Measurements from ENCODE around the gene ARHGAP22.

DNA sequence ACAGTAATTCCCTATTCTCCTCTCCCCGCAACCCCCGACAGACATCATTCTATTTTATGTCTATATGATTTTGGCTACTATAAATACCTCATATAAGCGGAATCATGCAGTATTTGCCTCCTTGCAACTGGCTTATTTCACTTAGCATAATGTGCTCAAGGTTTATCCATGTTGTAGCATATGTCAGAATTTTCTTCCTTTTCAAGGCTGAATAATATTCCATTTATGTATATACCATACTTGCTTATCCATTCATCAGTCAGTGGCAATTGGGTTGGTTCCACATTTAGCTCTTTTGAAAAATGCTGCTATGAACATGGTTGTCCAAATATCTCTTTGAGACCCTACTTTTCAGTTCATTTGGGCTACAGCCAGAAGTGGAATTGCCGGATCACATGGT, 191.9 kb downstream of the ARHGAP22 start:
- no peak for TF ChIP-seq SIN3A (IDR thresholded peaks at IDR 0.05; ENCODE audit: borderline replicate concordance, insufficient read depth, low read length)
- TF ChIP-seq, protein P1, sequence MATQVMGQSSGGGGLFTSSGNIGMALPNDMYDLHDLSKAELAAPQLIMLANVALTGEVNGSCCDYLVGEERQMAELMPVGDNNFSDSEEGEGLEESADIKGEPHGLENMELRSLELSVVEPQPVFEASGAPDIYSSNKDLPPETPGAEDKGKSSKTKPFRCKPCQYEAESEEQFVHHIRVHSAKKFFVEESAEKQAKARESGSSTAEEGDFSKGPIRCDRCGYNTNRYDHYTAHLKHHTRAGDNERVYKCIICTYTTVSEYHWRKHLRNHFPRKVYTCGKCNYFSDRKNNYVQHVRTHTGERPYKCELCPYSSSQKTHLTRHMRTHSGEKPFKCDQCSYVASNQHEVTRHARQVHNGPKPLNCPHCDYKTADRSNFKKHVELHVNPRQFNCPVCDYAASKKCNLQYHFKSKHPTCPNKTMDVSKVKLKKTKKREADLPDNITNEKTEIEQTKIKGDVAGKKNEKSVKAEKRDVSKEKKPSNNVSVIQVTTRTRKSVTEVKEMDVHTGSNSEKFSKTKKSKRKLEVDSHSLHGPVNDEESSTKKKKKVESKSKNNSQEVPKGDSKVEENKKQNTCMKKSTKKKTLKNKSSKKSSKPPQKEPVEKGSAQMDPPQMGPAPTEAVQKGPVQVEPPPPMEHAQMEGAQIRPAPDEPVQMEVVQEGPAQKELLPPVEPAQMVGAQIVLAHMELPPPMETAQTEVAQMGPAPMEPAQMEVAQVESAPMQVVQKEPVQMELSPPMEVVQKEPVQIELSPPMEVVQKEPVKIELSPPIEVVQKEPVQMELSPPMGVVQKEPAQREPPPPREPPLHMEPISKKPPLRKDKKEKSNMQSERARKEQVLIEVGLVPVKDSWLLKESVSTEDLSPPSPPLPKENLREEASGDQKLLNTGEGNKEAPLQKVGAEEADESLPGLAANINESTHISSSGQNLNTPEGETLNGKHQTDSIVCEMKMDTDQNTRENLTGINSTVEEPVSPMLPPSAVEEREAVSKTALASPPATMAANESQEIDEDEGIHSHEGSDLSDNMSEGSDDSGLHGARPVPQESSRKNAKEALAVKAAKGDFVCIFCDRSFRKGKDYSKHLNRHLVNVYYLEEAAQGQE (IDR thresholded peaks at IDR 0.05; ENCODE audit: insufficient read depth in 1 of 2, low read depth in 2 of 2, low read length in 2 of 2) = no peak
- no peak for TF ChIP-seq POLR2AphosphoS5 (IDR thresholded peaks at IDR 0.05; ENCODE audit: low read depth, low read length)

Data from PFSK-1 (cell line).